MV-4-11 (cell line): ENCODE results near the gene TTC16.
A peak's percentile ranks its signal among the peaks of the same experiment; 100 is the strongest.

Experiments used
- DNase-seq: peaks from one replicate; lab custom pipeline; 2025; lab: John Stamatoyannopoulos, UW

Gene TTC16

GRCh38 chr9:127768698-127769097 is 52.8 kb downstream of the TTC16 start:
- DNase-seq: peak; percentile 26

GRCh38 chr9:127769101-127769500 is 53.2 kb downstream of the TTC16 start:
- no peak for DNase-seq

GRCh38 chr9:127769929-127770582 is 54.2 kb downstream of the TTC16 start:
- DNase-seq: no peak

GRCh38 chr9:127770583-127770904 is 54.7 kb downstream of the TTC16 start:
- DNase-seq: no peak

GRCh38 chr9:127770905-127771569 is 55.2 kb downstream of the TTC16 start:
- peak; percentile 95 for DNase-seq

GRCh38 chr9:127771570-127772189 is 55.8 kb downstream of the TTC16 start:
- no peak for DNase-seq

GRCh38 chr9:127772603-127773002 is 56.7 kb downstream of the TTC16 start:
- no peak for DNase-seq

- no peak for DNase-seq
These were observed 57.4 kb downstream of the TTC16 start for GRCh38 chr9:127773272-127773671.

- DNase-seq: no peak
These were observed 58.1 kb downstream of the TTC16 start for GRCh38 chr9:127773981-127774380.

- DNase-seq: peak; percentile 84
These were observed 60.5 kb downstream of the TTC16 start for GRCh38 chr9:127776195-127776923.

GRCh38 chr9:127776924-127777289 is 61.0 kb downstream of the TTC16 start:
- DNase-seq: no peak

- no peak for DNase-seq
These were observed 61.6 kb downstream of the TTC16 start for GRCh38 chr9:127777368-127777980.

- peak; percentile 78 for DNase-seq
These were observed 62.6 kb downstream of the TTC16 start, which contains the start of gene SH2D3C for GRCh38 chr9:127778280-127779135. Gene SH2D3C (minus strand): TSS chr9:127778666. CDS start chr9:127778627, 39 bp downstream.

GRCh38 chr9:127779136-127779981 is 63.5 kb downstream of the TTC16 start:
- peak; percentile 75 for DNase-seq

- peak; percentile 24 for DNase-seq
These were observed 64.4 kb downstream of the TTC16 start for GRCh38 chr9:127780126-127780885.

GRCh38 chr9:127780909-127781308 is 65.0 kb downstream of the TTC16 start:
- peak; percentile 80 for DNase-seq
